ENCODE data around the gene TMEM217.

TMEM217 gene

GRCh38 chr6:37244430-37245310, 13.3 kb downstream of the TMEM217 start:
- FAIRE-seq (peak; percentile 98), DNase-seq (ENCODE audit: insufficient read length, low spot score) (peak; percentile 87)

- DNase-seq (ENCODE audit: insufficient read length, low spot score) (no peak), FAIRE-seq (no peak)
Measured at GRCh38 chr6:37243816-37244370, 14.1 kb downstream of the TMEM217 start.

- DNase-seq (ENCODE audit: insufficient read length, low spot score) (no peak), FAIRE-seq (no peak)
Measured at GRCh38 chr6:37243131-37243815, 14.7 kb downstream of the TMEM217 start.

- DNase-seq (ENCODE audit: insufficient read length, low spot score): peak; percentile 79
- peak; percentile 42 for FAIRE-seq
Measured at GRCh38 chr6:37242429-37243052, 15.4 kb downstream of the TMEM217 start.

GRCh38 chr6:37241775-37242428, 16.0 kb downstream of the TMEM217 start:
- no peak for FAIRE-seq
- DNase-seq (ENCODE audit: insufficient read length, low spot score): no peak

GRCh38 chr6:37241131-37241530, 16.8 kb downstream of the TMEM217 start:
- DNase-seq (ENCODE audit: insufficient read length, low spot score) (no peak), FAIRE-seq (no peak)

- DNase-seq (ENCODE audit: insufficient read length, low spot score) (peak; percentile 60), FAIRE-seq (peak; percentile 13)
Measured at GRCh38 chr6:37239950-37240713, 17.8 kb downstream of the TMEM217 start.

GRCh38 chr6:37239526-37239925, 18.4 kb downstream of the TMEM217 start:
- FAIRE-seq: no peak
- no peak for DNase-seq (ENCODE audit: insufficient read length, low spot score)

- DNase-seq (ENCODE audit: insufficient read length, low spot score) (no peak), FAIRE-seq (no peak)
Measured at GRCh38 chr6:37238381-37238780, 19.6 kb downstream of the TMEM217 start.

- no peak for FAIRE-seq
- no peak for DNase-seq (ENCODE audit: insufficient read length, low spot score)
Measured at GRCh38 chr6:37237789-37238188, 20.2 kb downstream of the TMEM217 start.

GRCh38 chr6:37236921-37237320, 21.0 kb downstream of the TMEM217 start:
- FAIRE-seq (no peak), DNase-seq (ENCODE audit: insufficient read length, low spot score) (no peak)

GRCh38 chr6:37233541-37233940, 24.4 kb downstream of the TMEM217 start:
- FAIRE-seq: peak; percentile 13

GRCh38 chr6:37232430-37233017, 25.4 kb downstream of the TMEM217 start:
- DNase-seq (ENCODE audit: insufficient read length, low spot score) (no peak), FAIRE-seq (no peak)

More at GRCh38 chr6:37233541-37233940, 24.4 kb downstream of the TMEM217 start:
- no peak for DNase-seq (ENCODE audit: insufficient read length, low spot score)

- DNase-seq (ENCODE audit: insufficient read length, low spot score): no peak
- no peak for FAIRE-seq
Measured at GRCh38 chr6:37230104-37230503, 27.8 kb downstream of the TMEM217 start.

GRCh38 chr6:37225350-37226169, 32.4 kb downstream of the TMEM217 start:
- DNase-seq (ENCODE audit: insufficient read length, low spot score): no peak
- FAIRE-seq: no peak

- no peak for FAIRE-seq
Measured at GRCh38 chr6:37222992-37223391, 35.0 kb downstream of the TMEM217 start.

GRCh38 chr6:37222125-37222967, 35.6 kb downstream of the TMEM217 start:
- FAIRE-seq: peak; percentile 93
- DNase-seq (ENCODE audit: insufficient read length, low spot score): peak; percentile 91

More at GRCh38 chr6:37222992-37223391, 35.0 kb downstream of the TMEM217 start:
- DNase-seq (ENCODE audit: insufficient read length, low spot score): no peak
